Spleen (tissue), 11 donors: Measurements from ENCODE around the gene FOXK1. TPM values are rescaled to one million over a fixed set of nuclear protein-coding genes. Genes with fewer than 3 reads are reported as not detected.

Experiments used
- DNase-seq: peaks from one replicate; pipeline ENCODE4 v3.0.0-alpha.2; 2020
- H3K27ac ChIP-seq, 8 donors: fragments of 200-600 bp; sonication (generic) in 7 of 8; 1 replicate in 4 of 8; 2 replicates in 4 of 8; pipeline versions ENCODE4 v1.5.0 to v1.8.0; 2016 to 2021; ENCODE audit warnings: inconsistent platforms in 4 of 8, mild to moderate bottlenecking in 4 of 8, moderate library complexity in 1 of 8
- H3K27me3 ChIP-seq, 7 donors: fragments of 200-600 bp; sonication (generic) in 6 of 7; replicated peaks in 1 of 7; 1 replicate in 4 of 7; 2 replicates in 3 of 7; pipeline versions ENCODE4 v1.5.0 to v1.8.0; 2016 to 2021; ENCODE audit warnings: inconsistent platforms in 3 of 7, mild to moderate bottlenecking in 1 of 7
- H3K36me3 ChIP-seq, 6 donors: fragments of 200-600 bp; sonication (generic) in 5 of 6; 1 replicate in 4 of 6; 2 replicates in 2 of 6; pipeline versions ENCODE4 v1.5.0 to v1.8.0; 2016 to 2021; ENCODE audit warnings: inconsistent platforms in 2 of 6
- H3K4me1 ChIP-seq, 6 donors: fragments of 200-600 bp; sonication (generic) in 5 of 6; 1 replicate in 3 of 6; 2 replicates in 3 of 6; pipeline versions ENCODE4 v1.5.0 to v1.8.0; 2016 to 2021; ENCODE audit warnings: inconsistent platforms in 3 of 6
- H3K4me3 ChIP-seq, 8 donors: fragments of 200-600 bp; sonication (generic) in 7 of 8; 1 replicate in 4 of 8; 2 replicates in 4 of 8; pipeline versions ENCODE4 v1.5.0 to v1.8.0; 2016 to 2021; ENCODE audit warnings: inconsistent platforms in 4 of 8, mild to moderate bottlenecking in 4 of 8, moderate library complexity in 2 of 8
- H3K9me3 ChIP-seq, 8 donors: fragments of 200-600 bp; sonication (generic) in 7 of 8; 1 replicate in 4 of 8; 2 replicates in 4 of 8; pipeline versions ENCODE4 v1.5.0 to v1.8.0; 2016 to 2021; ENCODE audit warnings: inconsistent platforms in 4 of 8
- POLR2A ChIP-seq, 3 donors: fragments of 450-650 bp; IDR thresholded peaks; one replicate each; pipeline ENCODE4 v1.5.1; 2017; ENCODE audit warnings: antibody characterized with exemption in 3 of 3, mild to moderate bottlenecking in 1 of 3
- POLR2AphosphoS5 ChIP-seq, 3 donors: sonication (generic); formaldehyde crosslinking; IDR thresholded peaks; one replicate each; pipeline ENCODE4 v1.5.1; 2017; ENCODE audit warnings: antibody characterized with exemption in 3 of 3
- WGBS, 5 donors: extraction: QIAGEN DNeasy Blood & Tissue Kit in 3 of 5; methylation state at CpG; one replicate each; pipeline versions ENCODE4 v1.1.5 to v1.1.7; 2013 to 2018; 5-methylcytosine and 5-hydroxymethylcytosine counted together
- intact Hi-C: fragments of 100-400 bp; cut with DNase I; formaldehyde crosslinking; loops from one replicate; pipeline ENCODE4 v1.15.0; 2023; ENCODE audit warnings: low total_unique reads
- polyA plus RNA-seq, 3 donors: library from polyadenylated mRNA; stranded (reverse); fragments of 200-250 nt; gene quantifications; one replicate each; pipeline ENCODE4 v1.2.1, GENCODE V29; 2013
- total RNA-seq, 7 donors: library from RNA; depleted of rRNA in 3 of 7; stranded (reverse); fragments of >200 nt in 3 of 7; fragmentation: NEBNext Ultra II Directional in 4 of 7; extraction: Animal tissue kit (Norgen Biotek cat#: 25700) in 4 of 7; gene quantifications; one replicate each; pipeline versions ENCODE4 v1.1.0 to v1.2.1, GENCODE V29; 2016 to 2021
- TF ChIP-seq, protein P1 (sequence below), 11 experiments: fragments of 200-600 bp in 7 of 11; fragments of 450-650 bp in 4 of 11; sonication (generic) in 4 of 11; IDR thresholded peaks in 8 of 11; conservative IDR thresholded peaks in 3 of 11; 1 replicate in 7 of 11; 2 replicates in 4 of 11; pipeline versions ENCODE4 v1.4.0 to v1.8.0; 2016 to 2021; ENCODE audit warnings: antibody characterized with exemption in 11 of 11, inconsistent platforms in 4 of 11, mild to moderate bottlenecking in 1 of 11
- donor health status: healthy with polysubstance abuse.
- donor health status: DM: no; HTN: no; CAD: no; lungs with moderate emphysema.
- donor health status: DM: no; HTN: no; CAD: no.
- donor health status: Bipolar disorder and iron deficiency.
- donor health status: healthy.
- donor health status: DM: no; HTN: no; CAD: no.
- donor health status: DM: yes; HTN: yes; CAD: no.

FOXK1 gene
- total and polyA plus RNA-seq, 10 donors, result 2.6 to 46.0 (median 34.8) TPM

DNA sequence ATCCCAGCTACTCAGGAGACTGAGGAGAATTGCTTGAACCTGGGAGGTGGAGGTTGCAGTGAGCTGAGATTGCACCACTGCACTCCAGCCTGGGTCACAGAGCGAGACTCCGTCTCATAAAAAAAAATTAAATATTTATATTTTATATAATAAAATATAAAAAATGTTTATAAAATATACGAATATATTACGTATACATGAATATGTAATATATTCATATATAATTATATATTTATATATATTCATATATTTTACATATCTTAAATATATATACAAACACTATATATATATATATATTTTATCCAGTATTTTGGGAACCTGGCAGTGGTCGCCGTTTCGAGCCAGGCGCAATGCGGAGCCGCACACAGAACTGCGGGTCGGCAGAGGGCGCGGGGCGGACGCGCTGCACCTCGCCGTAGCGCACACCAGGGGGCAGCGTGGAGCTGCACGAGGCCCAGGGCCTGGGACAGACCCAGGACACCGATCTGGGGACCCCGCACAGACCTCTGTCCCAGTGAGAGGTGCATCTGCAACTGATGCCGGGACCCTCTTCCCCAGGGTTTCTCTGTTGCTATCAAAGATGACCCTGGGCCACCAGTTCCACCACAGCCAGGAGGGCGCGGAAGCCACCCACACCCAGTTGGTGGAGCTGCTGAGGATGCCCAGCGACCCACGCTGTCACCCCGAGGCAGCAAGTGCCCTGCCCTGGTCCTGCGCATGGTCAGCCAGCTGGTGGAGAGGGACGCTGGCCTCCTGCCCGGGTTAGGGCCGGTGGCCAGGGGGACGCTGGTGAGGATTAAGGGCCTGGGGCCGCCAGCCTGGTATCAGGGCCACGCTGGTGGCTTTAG lies 116.0 kb downstream of the FOXK1 start:
- H3K4me1 ChIP-seq, result peaks cover 0 to 16% (median 5%) of the 10 kb centered on the region in 6 donors
- TF ChIP-seq POLR2AphosphoS5 (IDR thresholded peaks at IDR 0.05), result peak; percentile 21 to 73 (median 48)
- TF ChIP-seq POLR2A (IDR thresholded peaks at IDR 0.05), result no peak
- TF ChIP-seq, protein P1, sequence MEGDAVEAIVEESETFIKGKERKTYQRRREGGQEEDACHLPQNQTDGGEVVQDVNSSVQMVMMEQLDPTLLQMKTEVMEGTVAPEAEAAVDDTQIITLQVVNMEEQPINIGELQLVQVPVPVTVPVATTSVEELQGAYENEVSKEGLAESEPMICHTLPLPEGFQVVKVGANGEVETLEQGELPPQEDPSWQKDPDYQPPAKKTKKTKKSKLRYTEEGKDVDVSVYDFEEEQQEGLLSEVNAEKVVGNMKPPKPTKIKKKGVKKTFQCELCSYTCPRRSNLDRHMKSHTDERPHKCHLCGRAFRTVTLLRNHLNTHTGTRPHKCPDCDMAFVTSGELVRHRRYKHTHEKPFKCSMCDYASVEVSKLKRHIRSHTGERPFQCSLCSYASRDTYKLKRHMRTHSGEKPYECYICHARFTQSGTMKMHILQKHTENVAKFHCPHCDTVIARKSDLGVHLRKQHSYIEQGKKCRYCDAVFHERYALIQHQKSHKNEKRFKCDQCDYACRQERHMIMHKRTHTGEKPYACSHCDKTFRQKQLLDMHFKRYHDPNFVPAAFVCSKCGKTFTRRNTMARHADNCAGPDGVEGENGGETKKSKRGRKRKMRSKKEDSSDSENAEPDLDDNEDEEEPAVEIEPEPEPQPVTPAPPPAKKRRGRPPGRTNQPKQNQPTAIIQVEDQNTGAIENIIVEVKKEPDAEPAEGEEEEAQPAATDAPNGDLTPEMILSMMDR (IDR thresholded peaks at IDR 0.05 in 8 of 11, conservative IDR thresholded peaks at IDR 0.05 in 3 of 11), result peak; percentile 27 to 96 (median 85)
- H3K27me3 ChIP-seq, result no peaks in the 10 kb centered on the region
- H3K27ac ChIP-seq, result no peak overlapping the region
- DNase-seq, result peak; percentile 90
- intact Hi-C loops, result loop anchor here (10.0 kb wide), 2 partner anchors 63 to 287 kb away; no protein-coding TSS in a partner anchor
- WGBS, 5 donors, result 30 to 38% (median 37%) methylated on average over 32 to 37 of the region's 37 CpGs
- peaks cover 0 to 7% (median 0%) of the 10 kb centered on the region in 6 donors for H3K36me3 ChIP-seq
- H3K4me3 ChIP-seq, result no peak overlapping the region
- H3K9me3 ChIP-seq, result no peaks in the 10 kb centered on the region

DNA sequence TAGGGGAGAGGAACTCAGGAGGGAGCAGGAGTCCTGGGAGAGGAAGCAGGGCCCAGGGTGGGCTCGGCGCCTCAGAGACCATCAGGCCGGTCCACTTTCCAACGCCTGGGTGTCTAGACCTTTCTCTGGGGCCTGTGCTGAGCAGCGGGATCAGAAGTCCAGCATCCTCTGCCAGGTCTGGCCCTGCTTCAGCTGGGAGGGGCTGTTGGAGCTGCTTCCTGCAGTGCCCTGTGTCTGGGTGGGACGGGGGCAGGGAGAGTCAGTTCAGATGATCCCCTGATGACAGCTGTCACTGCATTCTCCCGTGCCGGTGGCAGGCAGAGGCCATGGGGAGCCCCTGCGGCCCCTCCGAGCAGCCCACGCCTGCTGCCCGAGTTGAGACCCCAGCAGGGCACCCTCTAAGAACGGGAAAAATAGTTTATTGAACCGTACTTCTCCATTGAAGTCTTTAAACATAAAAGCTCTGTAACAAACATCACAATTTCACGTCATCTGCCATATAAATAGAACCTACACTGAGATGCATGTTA lies 116.7 kb downstream of the FOXK1 start:
- no peak overlapping the region for H3K4me3 ChIP-seq
- intact Hi-C loops, result loop anchor here (10.0 kb wide), 2 partner anchors 64 to 286 kb away; no protein-coding TSS in a partner anchor
- H3K27me3 ChIP-seq, result no peaks in the 10 kb centered on the region
- H3K9me3 ChIP-seq, result no peaks in the 10 kb centered on the region
- peaks cover 0 to 11% (median 5%) of the 10 kb centered on the region in 6 donors for H3K4me1 ChIP-seq
- peaks cover 0 to 5% (median 0%) of the 10 kb centered on the region in 6 donors for H3K36me3 ChIP-seq
- no peak for DNase-seq
- no peak overlapping the region for H3K27ac ChIP-seq
- TF ChIP-seq, protein P1 (IDR thresholded peaks at IDR 0.05 in 8 of 11, conservative IDR thresholded peaks at IDR 0.05 in 3 of 11), result no peak
- TF ChIP-seq POLR2A (IDR thresholded peaks at IDR 0.05) (no peak), POLR2AphosphoS5 (IDR thresholded peaks at IDR 0.05) (no peak)
- 60 to 91% (median 85%) methylated on average over 7 to 15 of the region's 15 CpGs for WGBS, 5 donors

DNA sequence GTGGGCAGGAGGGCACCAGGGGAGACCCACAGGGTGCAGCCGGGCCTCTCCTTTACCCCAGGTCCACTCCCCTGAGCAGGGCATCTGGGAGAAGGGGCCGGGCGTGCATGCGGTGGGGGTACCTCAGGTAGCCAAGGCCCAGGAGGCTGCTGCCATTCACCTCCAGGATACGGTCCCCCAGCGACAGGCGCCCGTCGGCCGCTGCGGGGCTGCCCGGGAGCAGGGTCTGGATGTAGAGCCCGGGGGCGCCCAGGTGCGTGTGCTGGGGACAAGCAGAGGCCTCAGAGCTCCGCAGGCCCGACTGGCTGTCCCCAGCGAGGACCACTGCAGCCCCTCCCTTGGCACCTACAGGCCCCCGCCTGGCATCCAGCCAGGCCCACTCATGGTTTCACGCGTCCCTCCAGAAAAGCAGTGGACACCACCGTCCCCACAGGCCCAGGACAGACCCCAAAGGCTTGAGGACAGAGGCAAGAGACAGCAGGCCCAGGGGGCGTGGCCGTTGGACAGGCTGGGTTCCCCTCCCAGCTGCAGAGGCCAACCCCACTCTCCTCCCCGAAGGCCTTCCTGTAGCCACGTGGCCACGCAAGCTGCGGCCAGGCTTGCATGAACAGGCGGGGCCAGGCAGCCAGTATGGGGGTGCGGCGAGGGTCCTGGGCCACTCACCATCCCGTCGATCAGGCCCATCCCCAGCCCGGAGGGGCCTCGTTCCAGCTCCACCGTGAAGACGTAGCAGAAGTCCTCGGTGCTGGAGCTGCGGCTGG lies 117.6 kb downstream of the FOXK1 start:
- Histone ChIP-seq H3K27ac (no peak overlapping the region), H3K27me3 (no peaks in the 10 kb centered on the region), H3K4me3 (no peak overlapping the region), H3K9me3 (no peaks in the 10 kb centered on the region), H3K4me1 (peaks cover 0 to 11% (median 5%) of the 10 kb centered on the region in 6 donors), H3K36me3 (peaks cover 0 to under 1% (median 0%) of the 10 kb centered on the region in 6 donors)
- no peak for DNase-seq
- 63 to 86% (median 82%) methylated on average over 14 to 39 of the region's 39 CpGs for WGBS, 5 donors
- no peak for TF ChIP-seq POLR2A (IDR thresholded peaks at IDR 0.05)
- no peak for TF ChIP-seq POLR2AphosphoS5 (IDR thresholded peaks at IDR 0.05)
- TF ChIP-seq, protein P1 (IDR thresholded peaks at IDR 0.05 in 8 of 11, conservative IDR thresholded peaks at IDR 0.05 in 3 of 11), result no peak
- intact Hi-C loops, result loop anchor here (10.0 kb wide), 2 partner anchors 65 to 285 kb away; no protein-coding TSS in a partner anchor
